ENCODE results near the gene RALGPS1.

Gene RALGPS1

GRCh38 chr9:127116088-127116726, 201.6 kb downstream of the RALGPS1 start:
- no peak for DNase-seq (ENCODE audit: low read depth in 3 of 3, low spot score in 1 of 3)

- no peak for DNase-seq (ENCODE audit: low read depth in 3 of 3, low spot score in 1 of 3)
Measured at GRCh38 chr9:127116957-127117356, 202.4 kb downstream of the RALGPS1 start.

- no peak for DNase-seq (ENCODE audit: low read depth in 3 of 3, low spot score in 1 of 3)
Measured at GRCh38 chr9:127117801-127118200, 203.2 kb downstream of the RALGPS1 start.

GRCh38 chr9:127118597-127119319, 204.2 kb downstream of the RALGPS1 start:
- DNase-seq (ENCODE audit: low read depth in 3 of 3, low spot score in 1 of 3): no peak

GRCh38 chr9:127119320-127119709, 204.7 kb downstream of the RALGPS1 start:
- no peak for DNase-seq (ENCODE audit: low read depth in 3 of 3, low spot score in 1 of 3)

- no peak for DNase-seq (ENCODE audit: low read depth in 3 of 3, low spot score in 1 of 3)
Measured at GRCh38 chr9:127121628-127122175, 207.1 kb downstream of the RALGPS1 start.

DNA sequence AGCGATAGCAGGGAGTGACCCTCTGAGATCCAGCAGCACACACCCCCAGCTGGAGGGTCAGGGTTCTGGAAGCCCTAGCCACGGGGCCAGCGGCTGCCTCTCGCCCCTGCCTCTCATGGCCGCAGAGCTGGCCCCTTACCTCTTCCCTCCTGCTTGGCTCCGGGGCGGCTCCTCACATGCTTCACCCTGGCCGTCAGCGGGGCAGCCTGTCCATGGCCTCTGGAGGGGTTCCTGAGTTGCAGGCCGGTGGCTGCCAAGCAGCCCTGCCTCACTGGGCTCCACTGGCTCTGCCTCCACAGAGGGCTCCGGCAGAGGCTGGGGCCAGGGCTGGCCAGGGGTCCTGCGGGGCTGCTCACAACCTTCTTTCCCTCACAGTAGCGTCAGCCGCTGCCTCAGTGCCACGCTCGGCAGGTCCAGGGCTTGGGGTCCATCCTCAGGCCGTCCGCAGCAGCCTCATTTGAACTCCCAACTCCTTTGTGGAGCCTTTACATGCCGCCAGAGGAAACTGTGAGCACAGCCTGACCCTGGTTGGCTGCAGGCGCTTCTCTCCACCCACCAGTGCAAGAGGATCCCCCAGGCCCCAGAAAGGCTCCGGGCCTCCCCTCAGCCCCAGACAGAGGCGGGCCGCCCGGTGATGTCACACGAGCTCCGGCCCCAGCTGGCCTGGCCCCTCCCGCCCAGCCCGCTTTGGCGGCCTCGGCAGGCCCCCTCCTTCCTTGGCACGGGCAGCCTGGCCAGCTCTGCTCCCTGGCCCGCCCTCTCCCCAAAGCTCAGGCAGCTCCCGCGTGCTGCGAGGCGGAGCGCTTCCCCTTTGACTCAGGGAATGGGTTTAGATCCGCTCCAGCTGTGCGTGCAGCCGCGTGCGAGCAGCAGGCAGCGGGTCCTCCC, 207.8 kb downstream of the RALGPS1 start, which contains the start of gene ANGPTL2:
Gene ANGPTL2, minus strand, starts transcription at position 460 of the 888 bp plus-strand sequence. CDS start 13,904 bp downstream, outside the sequence.
- no peak for DNase-seq (ENCODE audit: low read depth in 3 of 3, low spot score in 1 of 3)

GRCh38 chr9:127123064-127123890, 208.7 kb downstream of the RALGPS1 start:
- DNase-seq (ENCODE audit: low read depth in 3 of 3, low spot score in 1 of 3): no peak

DNA sequence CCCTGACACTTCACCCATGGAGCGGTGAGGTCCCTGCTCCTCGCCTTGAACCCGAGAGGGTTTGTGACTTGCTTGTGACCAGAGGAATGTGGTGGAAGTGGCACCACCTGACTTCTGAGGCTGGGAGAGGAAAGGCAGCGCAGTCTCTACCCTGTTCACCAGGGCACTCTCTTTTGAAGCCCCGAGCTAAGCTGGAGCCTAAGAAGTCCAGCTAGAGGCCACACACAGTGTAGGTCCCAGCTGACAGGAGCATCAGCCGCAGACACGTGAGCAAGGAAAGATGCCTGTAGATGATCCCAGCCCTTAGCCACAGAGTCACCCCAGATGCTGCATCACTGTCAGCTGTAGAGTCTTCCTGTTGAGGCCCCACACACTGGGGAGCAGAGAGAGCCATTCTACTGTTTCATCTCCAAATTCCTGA, 209.5 kb downstream of the RALGPS1 start:
- no peak for DNase-seq (ENCODE audit: low read depth in 3 of 3, low spot score in 1 of 3)

GRCh38 chr9:127124792-127125191, 210.2 kb downstream of the RALGPS1 start:
- no peak for DNase-seq (ENCODE audit: low read depth in 3 of 3, low spot score in 1 of 3)

DNA sequence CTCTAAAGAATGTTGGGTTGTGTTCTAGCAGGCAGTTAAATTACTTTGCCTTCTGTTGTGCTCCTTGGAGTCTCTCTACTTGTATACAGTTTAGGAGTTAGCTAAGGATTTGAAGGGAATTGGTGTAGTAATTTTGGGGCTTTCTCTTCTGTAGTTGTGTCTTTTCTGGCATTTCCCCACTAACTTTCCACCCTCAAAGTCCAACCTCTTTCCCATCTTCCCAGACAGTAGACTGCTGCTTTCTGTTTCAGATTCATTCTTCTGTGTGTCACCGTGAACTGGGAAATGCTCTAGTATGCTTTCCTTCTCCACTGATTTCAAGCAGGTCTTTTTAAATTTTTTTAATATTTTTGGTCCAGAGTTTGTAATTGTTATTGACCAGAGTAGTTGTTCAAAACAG, 212.4 kb downstream of the RALGPS1 start:
- DNase-seq (ENCODE audit: low read depth in 3 of 3, low spot score in 1 of 3): no peak

- DNase-seq (ENCODE audit: low read depth in 3 of 3, low spot score in 1 of 3): no peak
Measured at GRCh38 chr9:127128341-127129072, 213.9 kb downstream of the RALGPS1 start.

- DNase-seq (ENCODE audit: low read depth in 3 of 3, low spot score in 1 of 3): no peak
Measured at GRCh38 chr9:127129073-127129717, 214.6 kb downstream of the RALGPS1 start.

DNA sequence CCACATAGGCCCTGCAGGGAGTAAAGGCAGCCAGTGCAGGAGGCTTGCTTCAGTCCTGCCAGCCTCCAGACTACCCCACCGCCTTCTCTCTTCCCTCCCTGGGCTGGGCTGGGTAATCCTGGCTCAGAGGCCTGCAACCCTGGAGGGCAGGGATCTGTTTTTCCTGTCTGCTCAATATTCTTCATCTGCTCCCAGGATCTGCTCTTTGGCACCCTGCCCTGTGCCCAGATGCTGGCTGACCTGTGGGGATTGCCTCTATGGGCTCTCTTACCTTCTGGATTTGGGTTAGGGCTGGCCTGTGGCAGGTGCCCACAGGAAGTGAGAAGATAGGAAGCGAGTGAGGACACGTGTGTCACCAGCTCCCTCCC, 215.1 kb downstream of the RALGPS1 start:
- DNase-seq (ENCODE audit: low read depth in 3 of 3, low spot score in 1 of 3): no peak

- no peak for DNase-seq (ENCODE audit: low read depth in 3 of 3, low spot score in 1 of 3)
Measured at GRCh38 chr9:127130235-127130634, 215.7 kb downstream of the RALGPS1 start.

- no peak for DNase-seq (ENCODE audit: low read depth in 3 of 3, low spot score in 1 of 3)
Measured at GRCh38 chr9:127130661-127131538, 216.3 kb downstream of the RALGPS1 start.

DNA sequence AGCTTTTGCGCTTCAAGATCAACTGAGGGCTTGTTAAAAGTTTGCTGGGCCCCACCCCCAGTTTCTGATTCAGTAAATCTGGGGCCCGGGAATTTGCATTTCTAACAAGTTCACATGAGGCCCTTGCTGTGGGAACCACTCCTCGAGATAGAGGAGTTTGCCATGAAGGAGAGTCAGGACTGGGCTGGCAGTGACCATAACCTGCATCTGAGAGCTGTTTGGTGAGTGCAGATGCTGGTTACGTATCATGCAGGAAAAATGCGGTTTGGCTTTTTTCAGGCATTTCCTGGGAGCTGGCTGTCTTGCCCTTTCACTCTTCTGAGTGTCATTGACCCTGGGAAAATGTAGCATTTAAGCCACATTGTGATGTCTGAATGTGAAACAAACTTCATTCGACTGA, 217.3 kb downstream of the RALGPS1 start:
- DNase-seq (ENCODE audit: low read depth in 3 of 3, low spot score in 1 of 3): no peak

- no peak for DNase-seq (ENCODE audit: low read depth in 3 of 3, low spot score in 1 of 3)
Measured at GRCh38 chr9:127132375-127132774, 217.8 kb downstream of the RALGPS1 start.
